ENCODE results near the gene SLC13A1.
"Not testable (repeated sequence)": the region's sequence is repeated elsewhere in the genome, so short reads cannot be mapped to it uniquely, and the experiment has no call there.

Gene SLC13A1

DNA sequence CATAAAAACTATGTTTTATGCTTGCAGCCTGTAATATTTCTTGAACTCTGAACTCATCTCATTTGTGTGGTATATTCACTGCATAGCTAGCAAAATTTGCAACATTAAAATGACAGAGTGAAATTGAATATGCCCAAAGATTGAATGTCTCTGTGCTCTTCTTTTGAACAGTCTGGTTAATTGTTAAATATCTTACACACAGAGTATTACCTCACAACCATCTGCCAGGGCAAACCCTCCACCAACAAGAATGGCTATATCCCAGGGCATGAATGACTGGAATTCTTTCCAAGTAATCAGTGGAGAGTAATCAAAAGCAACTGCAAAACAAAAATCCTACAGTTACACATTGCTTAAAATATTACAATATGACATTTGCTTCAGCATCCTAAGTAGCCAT is 76.9 kb downstream of the SLC13A1 start:
- DNase-seq = no peak

DNA sequence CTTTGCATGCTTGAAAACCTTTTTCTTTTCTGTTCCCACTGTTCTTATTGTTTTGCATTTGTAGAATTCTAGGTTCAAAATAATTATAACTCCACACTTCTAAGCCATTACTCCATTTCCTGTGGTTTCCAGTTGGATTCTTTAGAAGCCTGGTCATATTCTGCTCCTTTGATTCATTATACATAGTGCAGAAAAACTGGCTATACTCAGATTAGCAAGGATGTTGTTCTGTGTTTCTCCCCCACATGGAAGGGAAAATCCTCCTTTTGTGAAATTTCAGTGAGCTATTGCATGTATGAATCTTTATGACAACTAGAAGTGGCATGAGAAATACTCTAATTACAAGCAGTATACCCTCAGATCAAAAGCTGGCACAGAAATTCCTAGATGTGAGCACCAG is 79.5 kb downstream of the SLC13A1 start:
- DNase-seq = no peak

DNA sequence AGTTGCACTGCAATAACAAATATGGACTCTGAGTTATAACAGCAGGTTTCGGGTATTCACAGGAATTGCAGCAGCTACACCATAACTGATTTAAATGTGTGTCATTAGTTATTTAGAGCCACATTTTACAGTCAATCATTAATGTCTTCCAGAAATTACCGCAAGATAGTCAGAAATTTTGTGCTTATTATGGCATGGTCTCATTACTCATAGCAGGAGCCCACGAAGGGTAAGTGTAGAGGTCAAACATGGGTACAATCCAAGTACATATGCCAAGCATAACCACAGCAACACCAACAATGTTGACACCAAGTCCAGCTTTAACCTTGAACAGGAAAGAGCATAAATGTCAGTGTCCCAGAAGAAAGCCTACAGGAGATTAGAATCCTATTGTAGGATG is 84.4 kb downstream of the SLC13A1 start:
- DNase-seq = no peak

DNA sequence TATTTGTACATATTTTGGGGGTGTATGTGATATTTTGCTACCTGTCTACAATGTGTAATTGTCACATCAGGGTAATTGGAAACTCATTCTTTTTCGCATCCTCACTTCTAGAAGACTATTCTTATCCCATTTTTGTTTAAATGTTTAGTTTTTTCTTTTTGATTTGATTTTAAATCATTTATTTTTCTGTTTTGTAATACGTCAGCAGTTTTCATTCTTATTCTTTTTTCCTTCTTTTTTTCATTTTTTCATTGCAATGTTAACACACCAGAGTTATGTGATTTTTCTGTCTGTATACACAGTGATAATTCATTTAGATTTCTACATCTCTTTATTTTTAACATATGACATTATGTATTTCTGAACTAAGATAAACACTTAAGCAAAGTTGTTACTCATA is 85.5 kb downstream of the SLC13A1 start:
- no peak for DNase-seq

DNA sequence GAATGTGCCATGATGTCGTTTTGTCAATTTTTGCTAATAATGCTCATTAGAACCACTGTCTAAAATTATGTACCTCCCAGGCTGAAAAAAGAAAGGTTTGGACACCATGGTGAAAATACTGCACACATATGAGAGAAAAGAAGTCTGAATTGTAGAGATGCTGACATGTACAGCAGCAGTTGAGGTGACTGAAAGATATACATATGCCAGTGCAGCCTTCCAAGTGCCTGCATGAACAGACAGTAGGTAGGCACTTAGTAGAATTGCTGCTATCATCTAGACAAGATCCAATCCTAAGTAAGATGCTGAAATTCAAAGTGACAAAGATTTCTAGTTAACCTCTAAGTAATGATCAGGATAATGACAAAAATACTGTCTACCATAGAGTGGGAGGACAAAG is 86.9 kb downstream of the SLC13A1 start:
- no peak for DNase-seq

DNA sequence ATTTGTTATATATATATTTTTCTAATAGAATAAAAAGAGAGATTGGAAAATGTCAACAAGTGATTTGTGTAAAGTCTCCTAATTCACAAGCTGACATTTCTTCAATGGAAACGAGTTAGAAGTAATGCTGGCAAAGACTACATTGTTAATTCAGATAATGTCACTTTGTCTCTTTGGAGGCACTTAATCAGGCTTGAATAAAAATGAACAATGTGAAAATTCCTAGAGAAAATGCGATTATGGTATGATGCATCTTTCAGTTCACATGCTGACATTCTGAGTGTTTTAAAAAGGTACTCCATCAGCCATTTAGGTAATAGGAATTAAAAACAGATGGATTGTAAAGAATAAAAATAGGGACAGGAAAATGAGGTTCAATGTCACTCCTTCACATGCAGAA is 100.1 kb downstream of the SLC13A1 start:
- DNase-seq = no peak

DNA sequence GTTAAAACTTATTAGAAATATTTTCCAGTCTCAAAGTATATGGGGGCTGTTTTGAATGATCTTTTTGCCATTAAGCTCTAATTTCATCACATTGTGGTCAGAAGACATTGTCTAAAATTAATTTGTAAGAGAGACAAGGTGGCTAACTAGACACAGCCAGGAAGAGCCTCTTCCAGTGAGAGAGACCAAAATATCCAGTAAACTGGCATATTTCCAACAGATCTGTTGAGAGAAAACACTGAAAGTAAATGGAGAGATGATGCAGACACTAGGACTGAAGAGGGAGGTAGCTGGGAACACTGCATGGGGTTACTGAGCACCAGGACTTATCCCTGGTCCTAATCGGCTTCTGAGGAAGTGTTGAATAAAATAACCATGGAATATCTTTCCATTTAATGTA is 102.8 kb downstream of the SLC13A1 start:
- DNase-seq = no peak

DNA sequence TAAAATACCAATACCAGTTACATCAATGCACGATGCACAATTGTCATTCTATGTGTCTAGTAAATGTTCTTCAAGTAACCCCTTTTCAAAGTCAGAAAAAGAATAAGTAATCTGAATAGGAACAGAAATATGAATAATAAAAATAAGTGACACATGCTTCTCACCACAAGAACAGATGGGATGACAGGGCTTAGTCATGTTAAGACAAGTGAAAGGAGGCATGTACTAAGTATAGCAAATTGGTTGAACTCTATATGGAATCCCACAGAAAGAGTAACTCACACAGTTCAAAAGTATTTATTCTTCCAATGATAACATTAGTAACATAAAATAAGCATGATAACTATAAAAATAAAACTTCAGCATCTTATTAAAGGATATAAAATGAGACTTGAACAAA is 103.3 kb downstream of the SLC13A1 start:
- DNase-seq = no peak

DNA sequence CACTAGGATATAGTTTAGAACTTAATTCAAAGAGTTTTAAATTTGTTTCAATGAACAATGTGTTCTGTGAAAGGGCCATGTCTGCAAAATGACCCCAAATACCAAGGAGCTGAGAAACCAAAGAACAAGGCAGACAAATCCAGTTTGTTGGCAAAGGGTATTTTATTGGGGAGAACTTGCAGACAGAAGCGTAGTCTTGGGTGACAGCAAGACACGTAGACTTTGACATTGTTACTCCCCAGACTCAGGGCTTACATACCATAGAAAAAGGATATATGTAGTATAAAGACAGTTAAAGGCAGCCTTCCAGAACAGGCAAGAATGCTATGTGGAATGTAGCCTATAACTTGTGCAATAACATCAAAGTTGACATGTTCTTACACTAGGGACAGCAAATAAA is 109.3 kb downstream of the SLC13A1 start:
- no peak for DNase-seq

DNA sequence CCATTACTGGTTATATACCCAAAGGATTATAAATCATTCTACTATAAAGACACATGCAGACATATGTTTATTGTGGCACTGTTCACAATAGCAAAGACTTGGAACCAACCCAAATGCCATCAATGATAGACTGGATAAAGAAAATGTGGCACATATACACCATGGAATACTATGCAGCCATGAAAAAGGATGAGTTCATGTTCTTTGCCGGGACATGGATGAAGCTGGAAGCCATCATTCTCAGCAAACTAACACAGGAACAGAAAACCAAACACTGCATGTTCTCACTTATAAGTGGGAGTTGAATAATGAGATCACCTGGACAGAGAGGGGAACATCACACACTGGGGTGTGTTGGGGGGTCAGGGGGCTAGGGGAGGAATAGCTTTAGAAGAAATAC is 112.9 kb downstream of the SLC13A1 start:
- DNase-seq = not testable (repeated sequence)

DNA sequence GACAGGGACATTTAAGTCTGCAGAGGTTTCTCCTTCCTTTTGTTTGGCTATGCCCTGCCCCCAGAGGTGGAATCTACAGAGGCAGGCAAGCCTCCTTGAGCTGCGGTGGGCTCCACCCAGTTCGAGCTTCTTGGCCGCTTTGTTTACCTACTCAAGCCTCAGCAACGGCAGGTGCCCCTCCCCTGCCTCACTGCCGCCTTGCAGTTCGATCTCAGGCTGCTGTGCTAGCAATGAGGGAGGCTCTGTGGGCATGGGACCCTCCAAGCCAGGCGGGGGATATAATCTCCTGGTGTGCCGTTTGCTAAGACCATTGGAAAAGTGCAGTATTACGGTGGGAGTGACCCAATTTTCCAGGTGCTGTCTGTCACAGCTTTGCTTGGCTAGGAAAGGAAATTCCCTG is 114.9 kb downstream of the SLC13A1 start:
- DNase-seq = not testable (repeated sequence)

DNA sequence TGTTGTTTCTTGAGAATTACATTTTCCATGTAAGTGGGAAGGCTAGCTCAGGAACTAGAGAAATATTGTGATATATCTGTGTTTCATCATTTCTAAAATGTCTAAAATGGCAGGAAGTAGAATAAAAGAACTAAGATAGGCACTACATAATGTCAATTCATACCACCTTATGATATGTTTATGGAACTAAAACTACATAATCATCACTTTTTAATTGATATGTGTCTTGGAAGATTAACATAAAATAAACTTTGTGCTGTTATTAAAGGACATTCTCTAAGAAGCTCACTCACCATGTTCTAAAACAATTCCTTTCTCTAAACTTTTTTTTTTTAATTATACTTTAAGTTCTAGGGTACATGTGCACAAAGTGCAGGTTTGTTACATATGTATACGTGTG is 120.7 kb downstream of the SLC13A1 start:
- DNase-seq = no peak

DNA sequence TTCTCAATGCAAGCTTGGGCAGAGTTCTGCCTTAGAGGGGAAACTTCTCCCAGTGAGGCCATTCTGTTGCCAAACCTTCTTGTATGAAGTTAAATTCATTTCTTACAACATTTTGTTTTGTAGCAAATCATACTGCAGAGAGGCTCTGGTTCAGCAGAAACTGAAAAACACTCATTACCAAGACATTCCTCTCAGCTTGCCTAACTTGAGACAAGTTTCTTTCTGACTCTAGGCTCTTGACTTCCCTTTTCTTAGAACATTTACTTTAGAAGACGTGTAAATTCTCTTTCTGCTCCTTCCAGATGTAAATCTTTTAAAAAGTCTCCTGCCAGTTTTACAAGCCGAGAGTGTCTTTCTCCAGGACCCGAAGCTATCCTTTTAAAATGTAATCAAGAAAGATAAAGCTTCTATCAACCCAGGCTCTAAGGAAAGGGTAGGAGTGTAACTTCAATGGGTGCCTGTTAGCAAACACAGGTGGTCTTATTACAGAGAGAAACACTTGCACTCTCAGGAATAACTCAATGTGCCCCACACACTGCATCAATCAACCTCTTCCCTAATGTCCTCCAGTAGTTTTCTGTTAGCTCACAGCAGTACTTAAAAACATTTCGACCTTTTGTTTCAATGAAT is 123.8 kb downstream of the SLC13A1 start:
- DNase-seq = no peak

DNA sequence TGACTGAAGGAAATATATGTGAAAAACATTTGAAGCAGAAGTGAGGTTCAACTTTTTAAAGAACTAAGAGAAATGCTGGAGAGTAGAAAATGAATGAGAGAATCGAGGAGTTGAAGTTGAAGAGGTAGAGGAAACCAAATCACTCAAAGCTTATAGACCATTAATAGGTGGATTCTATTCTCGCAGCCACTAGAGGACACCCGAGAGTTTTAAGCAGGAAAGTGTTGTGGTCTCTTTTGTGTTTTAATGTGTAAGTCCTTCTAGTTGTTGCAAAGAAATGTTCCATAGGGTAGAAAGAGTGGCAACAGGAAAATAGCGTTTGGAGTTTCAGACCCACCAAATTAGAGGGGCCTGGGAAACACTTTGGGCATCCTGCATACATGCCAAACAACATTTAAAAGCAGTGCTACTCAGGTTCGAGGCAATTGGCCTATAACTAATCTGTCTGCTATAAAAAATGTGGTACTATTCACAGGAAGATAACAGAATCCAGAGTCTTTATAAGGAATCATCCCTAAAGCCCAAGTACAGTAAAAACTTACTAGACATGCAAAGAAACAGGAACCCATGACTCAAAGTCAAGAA is 129.0 kb downstream of the SLC13A1 start:
- DNase-seq = no peak

DNA sequence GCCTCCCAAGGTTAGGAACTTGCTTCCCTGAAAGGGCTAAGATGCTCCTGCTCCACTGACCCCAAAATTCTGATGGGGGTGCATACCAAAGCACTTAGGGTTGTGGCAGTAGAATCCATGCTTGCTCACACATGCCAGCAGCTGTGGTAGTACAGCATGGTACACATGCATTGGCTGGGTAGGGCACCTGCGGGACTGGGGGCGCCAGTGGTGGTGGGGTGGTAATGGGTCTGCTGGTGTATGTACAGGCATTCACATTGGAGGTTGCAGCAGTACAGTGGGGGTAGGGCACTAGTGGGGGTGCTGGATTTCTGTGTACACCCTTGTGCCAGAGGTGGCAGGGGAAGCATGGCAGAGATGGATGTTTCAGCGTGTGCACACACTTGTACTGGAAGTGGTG is 132.0 kb downstream of the SLC13A1 start:
- DNase-seq = no peak

Data from HCEC 1CT (cell line).